ENCODE measurements around the gene PRDM15.

PRDM15 gene

GRCh38 chr21:41894922-41895557, 15.9 kb upstream of the PRDM15 start:
- peak; percentile 85 for DNase-seq (ENCODE audit: low read depth)
- TF ChIP-seq CTCF (conservative IDR thresholded peaks at IDR 0.05; ENCODE audit: low read depth, low read length) = no peak
- no peak overlapping the region for H3K4me3 ChIP-seq (ENCODE audit: low read depth, low read length)

DNA sequence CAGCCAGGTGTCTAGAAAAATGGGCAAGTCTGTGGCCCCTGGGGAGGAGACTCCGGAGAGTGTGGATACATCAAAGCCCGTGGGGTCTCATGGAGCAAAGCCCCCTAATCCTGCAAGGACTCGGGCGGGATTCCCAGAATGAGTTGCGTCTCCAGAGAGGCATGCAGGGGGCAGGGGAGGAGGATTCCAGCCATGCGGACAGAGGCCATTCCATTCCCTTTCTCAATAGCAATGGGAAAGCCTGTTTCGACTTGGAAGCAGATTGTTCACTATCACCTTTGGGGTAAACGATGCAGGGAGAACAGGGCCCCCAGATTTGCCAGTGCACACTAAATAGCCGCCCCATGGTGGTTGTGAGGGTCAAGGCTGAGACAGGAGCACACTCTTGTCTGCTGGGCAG, 15.4 kb upstream of the PRDM15 start:
- no peak for DNase-seq (ENCODE audit: low read depth)
- H3K4me3 ChIP-seq (ENCODE audit: low read depth, low read length) = no peak overlapping the region
- no peak for TF ChIP-seq CTCF (conservative IDR thresholded peaks at IDR 0.05; ENCODE audit: low read depth, low read length)

- no peak for DNase-seq (ENCODE audit: low read depth)
- no peak overlapping the region for H3K4me3 ChIP-seq (ENCODE audit: low read depth, low read length)
- no peak for TF ChIP-seq CTCF (conservative IDR thresholded peaks at IDR 0.05; ENCODE audit: low read depth, low read length)
These were observed 13.6 kb upstream of the PRDM15 start for GRCh38 chr21:41892726-41893125.

DNA sequence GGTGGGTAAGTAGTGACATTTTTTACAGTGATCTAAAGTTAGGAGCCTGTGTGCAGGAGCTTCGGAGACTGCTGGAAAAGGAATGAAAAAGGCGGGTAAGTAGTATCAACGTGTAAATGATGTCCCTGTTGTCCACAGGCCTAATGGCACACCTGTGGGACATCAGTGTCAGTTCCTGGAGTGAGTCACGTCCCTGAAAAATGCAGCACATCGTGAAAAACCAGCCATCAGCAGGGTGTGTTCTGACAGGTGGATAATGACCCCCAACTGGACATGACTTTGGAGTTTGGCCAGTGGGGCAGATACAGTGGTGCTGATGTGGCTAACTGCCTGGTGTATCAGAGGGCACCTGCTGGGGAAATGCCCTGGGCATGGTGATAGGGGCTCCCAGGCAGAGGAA, 12.0 kb upstream of the PRDM15 start:
- no peak for TF ChIP-seq CTCF (conservative IDR thresholded peaks at IDR 0.05; ENCODE audit: low read depth, low read length)
- no peak overlapping the region for H3K4me3 ChIP-seq (ENCODE audit: low read depth, low read length)
- DNase-seq (ENCODE audit: low read depth) = no peak

GRCh38 chr21:41890355-41890754, 11.2 kb upstream of the PRDM15 start:
- no peak for DNase-seq (ENCODE audit: low read depth)

DNA sequence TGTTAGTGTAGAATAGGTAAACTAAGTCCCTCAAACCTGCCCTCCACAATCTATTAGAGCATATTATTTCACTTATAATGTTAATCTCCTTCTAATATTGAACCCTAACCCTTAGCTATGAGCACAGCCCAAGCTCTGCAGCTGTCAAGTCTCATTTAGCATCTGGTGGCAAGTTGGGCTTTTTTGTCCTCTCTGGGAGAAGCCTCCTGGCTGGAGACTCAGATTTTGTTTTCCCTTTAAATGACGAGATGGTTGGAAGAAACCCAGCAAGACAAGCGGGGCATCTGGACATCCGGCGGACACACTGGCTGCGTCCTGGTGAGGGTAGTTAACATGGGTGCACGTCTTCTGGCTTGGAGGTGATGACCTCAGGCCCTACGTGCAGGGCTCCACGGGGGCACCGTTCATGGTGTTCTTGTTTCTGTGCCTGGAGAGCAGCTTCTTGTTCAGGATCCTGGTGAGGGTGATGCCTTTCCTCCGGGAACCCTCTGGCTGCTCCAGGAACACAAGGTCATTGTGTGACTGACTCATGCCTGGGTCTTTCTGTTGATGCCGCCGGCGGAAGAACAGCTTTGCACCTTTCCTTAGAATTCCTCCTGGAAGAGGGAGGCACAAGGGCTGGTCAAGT, 9.7 kb upstream of the PRDM15 start:
- DNase-seq (ENCODE audit: low read depth) = peak; percentile 8
- no peak for TF ChIP-seq CTCF (conservative IDR thresholded peaks at IDR 0.05; ENCODE audit: low read depth, low read length)
- H3K4me3 ChIP-seq (ENCODE audit: low read depth, low read length) = no peak overlapping the region

More at GRCh38 chr21:41890355-41890754, 11.2 kb upstream of the PRDM15 start:
- TF ChIP-seq CTCF (conservative IDR thresholded peaks at IDR 0.05; ENCODE audit: low read depth, low read length) = no peak
- no peak overlapping the region for H3K4me3 ChIP-seq (ENCODE audit: low read depth, low read length)

GRCh38 chr21:41887667-41888066, 8.5 kb upstream of the PRDM15 start:
- no peak for DNase-seq (ENCODE audit: low read depth)
- H3K4me3 ChIP-seq (ENCODE audit: low read depth, low read length) = no peak overlapping the region
- TF ChIP-seq CTCF (conservative IDR thresholded peaks at IDR 0.05; ENCODE audit: low read depth, low read length) = no peak
